Uterine smooth muscle cell (primary cell): Measurements from ENCODE around the gene SLC6A12. TPM values are rescaled to one million over a fixed set of nuclear protein-coding genes. Genes with fewer than 3 reads are reported as not detected.

Experiments
- total RNA-seq: library from RNA; depleted of rRNA; stranded (reverse); fragments of >200 nt; gene quantifications from 2 replicates; pipeline ENCODE4 v1.2.3, GENCODE V29; 2014

SLC6A12 gene
- total RNA-seq = not detected in 2 replicates

GRCh38 chr12:214003-214741 is at the start of gene SLC6A12:
SLC6A12 (minus strand) TSS chr12:214157; CDS start chr12:209986, 4,171 bp downstream.

DNA sequence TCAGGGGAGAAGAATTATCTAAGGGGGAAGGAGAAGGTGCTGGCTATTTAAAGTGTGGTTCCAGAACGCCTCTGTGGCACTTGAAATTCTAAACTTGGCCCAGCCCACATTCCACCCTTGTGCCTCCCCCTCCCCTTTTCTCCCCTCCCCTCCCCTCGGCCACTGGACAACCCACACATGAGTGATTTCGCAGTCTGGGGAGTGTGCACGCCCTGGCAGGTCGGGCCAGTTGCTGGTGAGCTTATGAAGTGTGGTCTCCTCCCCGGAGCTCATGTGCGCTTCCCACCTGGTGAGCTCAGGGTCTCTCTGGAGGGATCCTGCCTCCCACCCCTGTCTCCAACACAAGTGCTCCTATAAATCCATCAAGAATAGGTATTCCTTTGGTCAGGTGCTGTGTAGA is 48.9 kb upstream of the SLC6A12 start, which contains the start of gene SLC6A13:
Gene SLC6A13, minus strand, starts transcription at position 20 of the 400 bp plus-strand sequence. CDS start 2,784 bp downstream, outside the sequence.

Other genes with a start within 250 kb of the SLC6A12 start
- 0.33 and 0.75 TPM in 2 replicates for gene IQSEC3, start 147.4 kb downstream of the SLC6A12 start, total RNA-seq
- gene SLC6A13, start 48.7 kb upstream of the SLC6A12 start, total RNA-seq = 0.11 TPM in 1 of 2 replicates, not detected in the other
- 52.3 and 57.7 TPM in 2 replicates for gene KDM5A, start 175.2 kb upstream of the SLC6A12 start, total RNA-seq
- 9.1 and 13.8 TPM in 2 replicates for gene CCDC77, start 187.5 kb upstream of the SLC6A12 start, total RNA-seq
- gene B4GALNT3, start 245.8 kb upstream of the SLC6A12 start, total RNA-seq = not detected in 2 replicates